Measurements from ENCODE around the gene ALG3. TPM values are rescaled to one million over a fixed set of nuclear protein-coding genes. Genes with fewer than 3 reads are reported as not detected.

ALG3 gene
- total RNA-seq, 1 donor from 2014 or later = 73.7 TPM

- Histone ChIP-seq H3K36me3 (ENCODE audit: control insufficient read depth, insufficient read depth, low read length) (no peaks in the 10 kb centered on the region), H3K4me3 (ENCODE audit: low read depth, low read length) (no peak overlapping the region), H3K27me3 (ENCODE audit: control insufficient read depth, insufficient read depth, low read length) (peaks cover 2% of the 10 kb centered on the region)
- no peak for DNase-seq (ENCODE audit: low read depth)
- TF ChIP-seq CTCF (IDR thresholded peaks at IDR 0.05; ENCODE audit: insufficient read depth, low read length, poor library complexity, severe bottlenecking) = no peak
These were observed 26.2 kb downstream of the ALG3 start for GRCh38 chr3:184222521-184222920.

GRCh38 chr3:184218814-184219213, 29.9 kb downstream of the ALG3 start:
- Histone ChIP-seq H3K27me3 (ENCODE audit: control insufficient read depth, insufficient read depth, low read length) (no peaks in the 10 kb centered on the region), H3K4me3 (ENCODE audit: low read depth, low read length) (no peak overlapping the region), H3K36me3 (ENCODE audit: control insufficient read depth, insufficient read depth, low read length) (no peaks in the 10 kb centered on the region)
- no peak for TF ChIP-seq CTCF (IDR thresholded peaks at IDR 0.05; ENCODE audit: insufficient read depth, low read length, poor library complexity, severe bottlenecking)
- DNase-seq (ENCODE audit: low read depth) = no peak

GRCh38 chr3:184211718-184212117, 37.0 kb downstream of the ALG3 start:
- no peak for TF ChIP-seq CTCF (IDR thresholded peaks at IDR 0.05; ENCODE audit: insufficient read depth, low read length, poor library complexity, severe bottlenecking)
- no peak for DNase-seq (ENCODE audit: low read depth)
- Histone ChIP-seq H3K4me3 (ENCODE audit: low read depth, low read length) (no peak overlapping the region), H3K36me3 (ENCODE audit: control insufficient read depth, insufficient read depth, low read length) (no peaks in the 10 kb centered on the region), H3K27me3 (ENCODE audit: control insufficient read depth, insufficient read depth, low read length) (peaks cover 2% of the 10 kb centered on the region)

GRCh38 chr3:184211297-184211696, 37.5 kb downstream of the ALG3 start:
- TF ChIP-seq CTCF (IDR thresholded peaks at IDR 0.05; ENCODE audit: insufficient read depth, low read length, poor library complexity, severe bottlenecking) = no peak
- Histone ChIP-seq H3K36me3 (ENCODE audit: control insufficient read depth, insufficient read depth, low read length) (no peaks in the 10 kb centered on the region), H3K27me3 (ENCODE audit: control insufficient read depth, insufficient read depth, low read length) (peaks cover 4% of the 10 kb centered on the region), H3K4me3 (ENCODE audit: low read depth, low read length) (no peak overlapping the region)
- DNase-seq (ENCODE audit: low read depth) = no peak

- H3K4me3 ChIP-seq (ENCODE audit: low read depth, low read length) = no peak overlapping the region
- TF ChIP-seq CTCF (IDR thresholded peaks at IDR 0.05; ENCODE audit: insufficient read depth, low read length, poor library complexity, severe bottlenecking) = no peak
- H3K27me3 ChIP-seq (ENCODE audit: control insufficient read depth, insufficient read depth, low read length) = peaks cover 6% of the 10 kb centered on the region
- no peaks in the 10 kb centered on the region for H3K36me3 ChIP-seq (ENCODE audit: control insufficient read depth, insufficient read depth, low read length)
- no peak for DNase-seq (ENCODE audit: low read depth)
These were observed 39.4 kb downstream of the ALG3 start for GRCh38 chr3:184209146-184209923.

- no peak for DNase-seq (ENCODE audit: low read depth)
- no peak for TF ChIP-seq CTCF (IDR thresholded peaks at IDR 0.05; ENCODE audit: insufficient read depth, low read length, poor library complexity, severe bottlenecking)
These were observed 45.2 kb downstream of the ALG3 start for GRCh38 chr3:184203526-184203925.

More at GRCh38 chr3:184203526-184203925, 45.2 kb downstream of the ALG3 start:
- no peaks in the 10 kb centered on the region for H3K36me3 ChIP-seq (ENCODE audit: control insufficient read depth, insufficient read depth, low read length)
- peaks cover 6% of the 10 kb centered on the region for H3K27me3 ChIP-seq (ENCODE audit: control insufficient read depth, insufficient read depth, low read length)
- no peak overlapping the region for H3K4me3 ChIP-seq (ENCODE audit: low read depth, low read length)
